COLO668 (cell line): ENCODE measurements around the gene COL13A1.

Source experiments
- DNase-seq: peaks from one replicate; lab custom pipeline; 2025; ENCODE audit not compliant: unreplicated experiment; lab: John Stamatoyannopoulos, UW

Gene COL13A1

GRCh38 chr10:69939481-69939880, 137.8 kb downstream of the COL13A1 start:
- no peak for DNase-seq

DNA sequence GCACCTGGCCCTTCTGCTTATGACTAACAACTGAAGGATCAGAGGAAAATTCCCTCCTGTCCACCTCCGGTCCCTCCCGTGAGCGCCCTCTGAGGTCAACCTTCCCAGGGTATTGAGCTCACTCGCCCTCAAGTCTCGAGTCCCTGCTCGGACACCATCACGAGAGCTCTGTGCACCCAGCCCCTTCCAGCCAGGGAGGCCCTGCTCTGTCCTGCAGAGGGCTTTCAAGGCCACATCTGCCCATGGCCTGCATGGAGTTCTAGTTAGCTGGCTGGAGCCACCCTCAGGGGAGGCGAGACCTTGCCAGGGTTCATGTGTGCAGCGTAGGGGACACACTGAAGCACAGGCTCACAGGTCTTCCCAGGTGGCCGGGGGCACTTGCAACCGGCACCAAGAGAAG, 140.0 kb downstream of the COL13A1 start:
- no peak for DNase-seq

DNA sequence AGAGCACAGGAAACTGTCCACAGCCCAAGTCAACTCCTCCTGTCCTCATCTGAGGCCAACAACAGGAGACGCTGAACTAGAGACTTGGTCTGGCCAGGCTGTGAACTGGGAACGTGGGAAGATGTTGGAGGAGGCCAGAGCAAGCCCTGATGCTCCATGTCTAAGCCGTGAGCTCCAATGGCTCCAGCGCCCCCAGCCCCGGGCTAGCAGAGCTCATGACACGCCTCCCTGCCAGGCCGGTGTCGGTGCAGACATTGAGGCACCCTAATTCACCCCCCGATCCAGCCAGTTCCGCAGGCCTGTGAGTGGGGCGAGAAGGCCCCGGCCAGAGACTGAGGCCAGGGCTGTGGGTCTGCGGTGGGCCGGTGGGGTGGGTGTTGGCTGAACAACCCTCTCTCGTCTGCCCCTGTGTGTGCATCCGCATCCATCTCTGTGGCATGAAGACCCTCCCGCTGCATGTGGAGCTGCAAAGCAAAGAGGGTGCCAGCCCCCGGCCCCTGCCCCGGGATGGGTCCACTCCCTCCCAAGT, 141.7 kb downstream of the COL13A1 start:
- no peak for DNase-seq

DNA sequence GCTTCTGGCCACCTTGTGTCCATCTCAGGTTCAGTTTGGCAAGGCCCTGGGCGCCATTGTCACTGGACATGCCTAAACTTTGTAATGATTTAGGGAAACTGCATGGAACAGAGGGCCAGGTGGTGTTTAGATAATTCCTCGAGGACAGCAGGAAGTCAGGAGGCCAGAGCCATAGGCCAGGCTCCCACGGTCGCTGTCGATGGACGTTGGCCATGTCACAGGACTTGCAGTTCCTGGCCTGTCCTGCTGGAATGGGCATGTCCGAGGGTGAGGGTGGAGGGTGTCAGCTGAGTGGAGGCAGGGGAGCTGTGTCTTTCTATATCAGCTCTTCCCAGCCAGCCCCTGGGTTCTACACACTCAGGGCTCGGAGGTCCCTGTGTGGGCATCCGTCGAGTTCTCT, 143.1 kb downstream of the COL13A1 start:
- no peak for DNase-seq

DNA sequence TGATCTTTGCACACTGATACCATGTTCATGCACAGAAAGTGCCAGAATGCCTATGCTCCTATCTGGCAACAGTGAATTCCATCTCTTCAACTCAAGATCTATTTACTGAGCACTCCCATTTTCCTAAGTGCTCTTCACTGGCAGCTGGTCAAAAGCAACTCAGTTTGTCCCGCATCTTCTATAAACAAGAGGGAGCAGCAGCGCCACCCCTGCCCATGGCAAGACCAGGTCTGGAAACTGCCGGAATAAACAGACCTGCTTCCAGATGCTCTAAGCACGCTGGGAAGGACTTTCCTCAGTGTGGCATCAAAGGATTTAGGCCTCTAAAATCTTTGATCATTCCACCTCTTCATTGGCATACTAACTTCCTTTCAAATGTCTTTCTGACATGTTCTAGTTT, 146.6 kb downstream of the COL13A1 start:
- DNase-seq = peak; percentile 0

- DNase-seq = no peak
Observed at GRCh38 chr10:69949770-69950169, 148.1 kb downstream of the COL13A1 start.

- no peak for DNase-seq
Observed at GRCh38 chr10:69951658-69952057, 150.0 kb downstream of the COL13A1 start.

- no peak for DNase-seq
Observed at GRCh38 chr10:69952069-69952800, 150.5 kb downstream of the COL13A1 start.

DNA sequence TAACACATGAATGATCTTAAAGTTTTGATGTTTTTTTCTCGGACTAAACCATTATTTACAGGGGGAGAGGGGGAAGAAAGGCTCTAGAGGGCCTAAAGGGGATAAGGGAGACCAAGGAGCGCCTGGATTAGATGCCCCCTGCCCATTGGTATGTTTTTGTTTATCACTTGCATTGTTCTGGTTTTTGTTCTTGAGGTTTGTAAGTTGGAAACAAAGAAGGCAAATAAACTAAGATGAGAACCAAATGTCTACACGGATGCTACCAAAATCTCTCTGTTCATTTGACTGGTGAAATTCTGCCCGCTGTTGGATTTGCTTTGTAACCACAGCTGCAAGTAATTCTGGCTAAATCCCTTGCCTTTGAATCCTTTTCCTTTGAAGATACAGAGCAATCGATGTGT, 151.1 kb downstream of the COL13A1 start:
- DNase-seq = no peak

GRCh38 chr10:69953851-69954250, 152.1 kb downstream of the COL13A1 start:
- no peak for DNase-seq

GRCh38 chr10:69955211-69955805, 153.6 kb downstream of the COL13A1 start:
- no peak for DNase-seq

DNA sequence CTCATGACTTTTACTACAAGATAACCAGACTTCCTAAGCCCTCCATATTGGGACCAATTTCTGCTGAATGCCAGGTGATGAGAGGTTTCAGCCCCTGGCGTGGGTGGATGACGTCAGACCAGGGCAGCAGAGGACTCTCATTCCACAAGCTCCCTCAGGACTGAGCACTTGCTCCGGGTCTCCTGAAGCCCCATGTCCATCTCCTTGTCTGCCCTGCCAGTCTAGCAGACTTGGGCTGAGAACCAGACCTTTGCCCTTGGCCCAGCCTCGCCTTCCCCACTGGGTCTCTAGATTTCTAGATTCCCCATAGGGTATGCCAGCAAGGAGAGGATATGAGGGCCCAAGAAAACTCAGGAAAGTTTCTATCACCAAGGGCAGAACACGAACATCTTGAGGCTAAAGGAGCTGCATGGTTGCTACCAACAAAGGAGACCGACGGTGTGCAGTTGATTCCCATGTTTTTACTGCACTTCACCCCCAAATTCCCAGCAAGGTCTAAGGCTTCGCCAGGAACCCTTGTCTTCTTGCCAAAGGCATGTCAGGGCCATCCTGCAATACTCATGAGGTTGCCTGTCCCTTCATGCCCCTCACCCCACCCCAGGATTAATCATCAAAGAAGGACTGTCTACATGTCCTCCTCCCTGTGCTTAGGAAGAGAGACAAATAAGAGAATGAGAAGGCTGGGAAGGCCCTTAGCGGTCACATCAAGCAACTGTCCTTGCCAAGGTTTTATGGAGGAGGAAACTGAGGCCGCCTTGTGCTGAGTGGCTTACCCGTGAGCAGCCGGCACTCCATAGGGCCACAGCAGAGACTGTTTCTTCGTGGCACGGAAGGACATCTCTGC, 154.4 kb downstream of the COL13A1 start:
- DNase-seq = no peak

- no peak for DNase-seq
Observed at GRCh38 chr10:69956741-69957230, 155.1 kb downstream of the COL13A1 start.

- no peak for DNase-seq
Observed at GRCh38 chr10:69957241-69957885, 155.7 kb downstream of the COL13A1 start.

GRCh38 chr10:69957886-69958555, 156.3 kb downstream of the COL13A1 start:
- no peak for DNase-seq

DNA sequence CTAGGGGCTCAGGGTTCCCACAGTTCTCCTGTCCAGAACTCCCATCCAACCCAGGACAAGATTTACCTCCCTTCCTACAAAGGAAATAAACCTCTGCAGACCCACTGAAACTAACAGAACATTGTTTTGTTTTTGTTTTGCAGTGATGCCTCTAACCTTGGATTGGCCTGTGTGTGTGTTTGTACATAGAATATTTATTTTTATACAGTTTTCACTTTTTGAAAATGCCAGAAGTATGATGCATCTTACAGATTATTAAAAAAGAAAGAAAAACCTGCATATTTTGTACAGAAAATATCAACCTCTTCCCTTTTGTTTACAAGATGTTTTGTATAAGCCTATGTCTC, 156.8 kb downstream of the COL13A1 start:
- no peak for DNase-seq

DNA sequence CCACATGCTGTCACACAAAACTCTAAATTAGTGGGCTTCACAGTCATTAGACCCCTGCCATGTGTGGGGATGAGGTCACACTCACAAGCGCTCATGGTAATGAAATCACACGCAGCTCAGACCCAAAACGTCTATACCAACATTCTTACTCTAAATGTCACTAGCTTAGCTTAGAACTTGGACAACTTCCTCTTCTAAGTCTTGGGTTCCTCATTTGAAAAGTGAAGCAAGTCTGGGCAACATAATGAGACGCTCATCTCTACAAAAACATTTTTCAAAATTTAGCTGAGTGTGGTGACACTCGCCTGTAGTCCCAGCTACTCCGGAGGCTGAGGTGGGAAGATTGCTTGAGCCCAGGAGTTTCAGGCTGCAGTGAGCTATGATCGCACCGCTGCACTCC, 158.2 kb downstream of the COL13A1 start:
- DNase-seq = no peak

DNA sequence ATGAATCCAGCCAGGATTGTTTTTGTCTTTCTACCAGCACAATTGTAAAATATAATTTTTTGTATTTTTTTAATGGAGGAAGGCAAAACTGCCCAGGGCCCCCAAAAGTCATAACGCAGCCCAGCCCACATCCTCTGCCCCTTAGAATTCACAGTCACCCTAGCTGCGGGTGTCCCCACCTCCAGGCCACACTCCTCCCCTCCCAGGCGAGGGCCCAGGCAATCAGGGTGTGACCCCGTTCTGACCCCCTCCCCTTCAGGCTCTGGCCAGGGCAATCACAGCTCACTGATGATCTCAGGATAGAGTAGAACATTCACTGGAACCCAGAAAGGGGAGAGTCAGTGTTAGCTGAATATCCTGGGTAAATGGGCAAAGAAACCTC, 158.9 kb downstream of the COL13A1 start:
- DNase-seq = no peak

- no peak for DNase-seq
Observed at GRCh38 chr10:69960988-69961880, 159.5 kb downstream of the COL13A1 start.
